Measurements from ENCODE around the gene CDK5.

The CDK5 gene

GRCh38 chr7:151060416-151061212, 2.9 kb upstream of the CDK5 start:
- peaks cover 27% of the 10 kb centered on the region for H3K4me1 Mint-ChIP-seq
- peaks cover 3% of the 10 kb centered on the region for H3K36me3 Mint-ChIP-seq
- H3K9me3 Mint-ChIP-seq, result no peaks in the 10 kb centered on the region
- ATAC-seq (ENCODE audit: low read depth) (no peak), DNase-seq (ENCODE audit: low spot score in 2 of 2) (no peak)
- H3K27ac Mint-ChIP-seq, result peak overlapping the region; percentile 24
- peak overlapping the region; percentile 93 for H3K4me3 Mint-ChIP-seq
- no peaks in the 10 kb centered on the region for H3K27me3 Mint-ChIP-seq

- ATAC-seq (ENCODE audit: low read depth) (no peak), DNase-seq (ENCODE audit: low spot score in 2 of 2) (no peak)
- Mint-ChIP-seq H3K36me3 (no peaks in the 10 kb centered on the region), H3K27me3 (no peaks in the 10 kb centered on the region), H3K4me1 (peaks cover 27% of the 10 kb centered on the region), H3K27ac (peak overlapping the region; percentile 91), H3K4me3 (peak overlapping the region; percentile 93), H3K9me3 (no peaks in the 10 kb centered on the region)
Observed at GRCh38 chr7:151060113-151060415, 2.4 kb upstream of the CDK5 start.

- Mint-ChIP-seq H3K27ac (peak within 1 kb of the TSS; percentile 91), H3K4me3 (peak within 1 kb of the TSS; percentile 93), H3K4me1 (peaks cover 27% of the 10 kb centered on the region), H3K9me3 (no peaks in the 10 kb centered on the region), H3K36me3 (no peaks in the 10 kb centered on the region), H3K27me3 (no peaks in the 10 kb centered on the region)
- DNase-seq (ENCODE audit: low spot score in 2 of 2) (peak; percentile 70 to 90), ATAC-seq (ENCODE audit: low read depth) (peak; percentile 44)
Observed at GRCh38 chr7:151059367-151060112, 1.8 kb upstream of the CDK5 start, which contains the start of gene SLC4A2. Gene SLC4A2, plus strand, starts transcription at chr7:151059589. Its CDS starts 2,399 bp downstream, at chr7:151061988.

- DNase-seq (ENCODE audit: low spot score in 2 of 2), result peak in 1 of 2 donors; percentile 40
Observed at GRCh38 chr7:151058781-151059366, 1.2 kb upstream of the CDK5 start.

GRCh38 chr7:151057989-151058780, 488 bp upstream of the CDK5 start:
- Mint-ChIP-seq H3K4me3 (peak overlapping the region; percentile 93), H3K27ac (peak overlapping the region; percentile 91), H3K9me3 (no peaks in the 10 kb centered on the region), H3K27me3 (peaks cover 2% of the 10 kb centered on the region), H3K4me1 (peaks cover 27% of the 10 kb centered on the region), H3K36me3 (peaks cover 3% of the 10 kb centered on the region)
- ATAC-seq (ENCODE audit: low read depth) (peak; percentile 88), DNase-seq (ENCODE audit: low spot score in 2 of 2) (peak; percentile 90 to 92)

More at GRCh38 chr7:151058781-151059366, 1.2 kb upstream of the CDK5 start:
- ATAC-seq (ENCODE audit: low read depth), result no peak
- Mint-ChIP-seq H3K27ac (peak overlapping the region; percentile 91), H3K9me3 (no peaks in the 10 kb centered on the region), H3K27me3 (peaks cover 2% of the 10 kb centered on the region), H3K4me3 (peak overlapping the region; percentile 93), H3K36me3 (peaks cover 2% of the 10 kb centered on the region), H3K4me1 (peaks cover 27% of the 10 kb centered on the region)

GRCh38 chr7:151056666-151057505, 811 bp downstream of the CDK5 start:
- Mint-ChIP-seq H3K27ac (no peak overlapping the region), H3K36me3 (peaks cover 8% of the 10 kb centered on the region), H3K9me3 (no peaks in the 10 kb centered on the region), H3K27me3 (peaks cover 5% of the 10 kb centered on the region), H3K4me3 (peak overlapping the region; percentile 93), H3K4me1 (peaks cover 27% of the 10 kb centered on the region)
- ATAC-seq (ENCODE audit: low read depth) (no peak), DNase-seq (ENCODE audit: low spot score in 2 of 2) (no peak)

- no peak for ATAC-seq (ENCODE audit: low read depth)
- DNase-seq (ENCODE audit: low spot score in 2 of 2), result no peak
- H3K27me3 Mint-ChIP-seq, result peaks cover 7% of the 10 kb centered on the region
- no peaks in the 10 kb centered on the region for H3K9me3 Mint-ChIP-seq
- peaks cover 23% of the 10 kb centered on the region for H3K4me1 Mint-ChIP-seq
- H3K36me3 Mint-ChIP-seq, result peaks cover 8% of the 10 kb centered on the region
- no peak overlapping the region for H3K27ac Mint-ChIP-seq
- H3K4me3 Mint-ChIP-seq, result peak overlapping the region; percentile 93
Observed at GRCh38 chr7:151056283-151056665, 1.4 kb downstream of the CDK5 start.

- H3K9me3 Mint-ChIP-seq, result no peaks in the 10 kb centered on the region
- ATAC-seq (ENCODE audit: low read depth) (no peak), DNase-seq (ENCODE audit: low spot score in 2 of 2) (no peak)
- no peak overlapping the region for H3K4me3 Mint-ChIP-seq
- no peak overlapping the region for H3K27ac Mint-ChIP-seq
- peaks cover 7% of the 10 kb centered on the region for H3K27me3 Mint-ChIP-seq
- H3K4me1 Mint-ChIP-seq, result peaks cover 14% of the 10 kb centered on the region
- H3K36me3 Mint-ChIP-seq, result peaks cover 8% of the 10 kb centered on the region
Observed at GRCh38 chr7:151053751-151054150, 3.9 kb downstream of the CDK5 start.

- Mint-ChIP-seq H3K4me3 (no peak overlapping the region), H3K4me1 (peaks cover 11% of the 10 kb centered on the region), H3K36me3 (peaks cover 8% of the 10 kb centered on the region), H3K27ac (no peak overlapping the region), H3K27me3 (peaks cover 7% of the 10 kb centered on the region), H3K9me3 (no peaks in the 10 kb centered on the region)
- ATAC-seq (ENCODE audit: low read depth) (no peak), DNase-seq (ENCODE audit: low spot score in 2 of 2) (no peak)
Observed at GRCh38 chr7:151053096-151053495, 4.6 kb downstream of the CDK5 start.

GRCh38 chr7:151051108-151051507, 6.6 kb downstream of the CDK5 start:
- Mint-ChIP-seq H3K4me1 (no peaks in the 10 kb centered on the region), H3K4me3 (no peak overlapping the region), H3K9me3 (no peaks in the 10 kb centered on the region), H3K36me3 (peaks cover 8% of the 10 kb centered on the region), H3K27me3 (peaks cover 7% of the 10 kb centered on the region), H3K27ac (no peak overlapping the region)
- ATAC-seq (ENCODE audit: low read depth) (peak; percentile 84), DNase-seq (ENCODE audit: low spot score in 2 of 2) (peak in 1 of 2 donors; percentile 43)

GRCh38 chr7:151048911-151049463, 8.7 kb downstream of the CDK5 start:
- ATAC-seq (ENCODE audit: low read depth) (no peak), DNase-seq (ENCODE audit: low spot score in 2 of 2) (no peak)
- Mint-ChIP-seq H3K4me3 (no peak overlapping the region), H3K4me1 (no peaks in the 10 kb centered on the region), H3K36me3 (peaks cover 12% of the 10 kb centered on the region), H3K27ac (no peak overlapping the region), H3K9me3 (no peaks in the 10 kb centered on the region), H3K27me3 (peaks cover 5% of the 10 kb centered on the region)

GRCh38 chr7:151047976-151048815, 9.5 kb downstream of the CDK5 start, which contains the start of gene ASIC3:
Gene ASIC3, plus strand, starts transcription at chr7:151048531. Its CDS starts 355 bp downstream, at chr7:151048886.
- DNase-seq (ENCODE audit: low spot score in 2 of 2), result no peak
- H3K4me3 Mint-ChIP-seq, result no peak within 1 kb of the TSS
- no peaks in the 10 kb centered on the region for H3K9me3 Mint-ChIP-seq
- ATAC-seq (ENCODE audit: low read depth), result no peak
- peaks cover 10% of the 10 kb centered on the region for H3K36me3 Mint-ChIP-seq
- peak within 1 kb of the TSS; percentile 43 for H3K27ac Mint-ChIP-seq
- H3K27me3 Mint-ChIP-seq, result peaks cover 5% of the 10 kb centered on the region
- no peaks in the 10 kb centered on the region for H3K4me1 Mint-ChIP-seq

All from memory B cell (primary cell).